GM18498 (cell line): ENCODE measurements around the gene OXCT2.

Experiments
- ATAC-seq: cut with Tn5 transposase; IDR thresholded peaks from one replicate; pipeline ENCODE4 v1.9.1; 2021; ENCODE audit warnings: mild to moderate bottlenecking, moderate library complexity; ENCODE audit not compliant: unreplicated experiment

OXCT2 gene

GRCh38 chr1:39737546-39738169 lies 33.5 kb downstream of the OXCT2 start:
- no peak for ATAC-seq

- no peak for ATAC-seq
Observed at GRCh38 chr1:39735731-39736130, 35.4 kb downstream of the OXCT2 start.

- no peak for ATAC-seq
Observed at GRCh38 chr1:39733161-39733560, 38.0 kb downstream of the OXCT2 start.

- no peak for ATAC-seq
Observed at GRCh38 chr1:39732730-39733129, 38.4 kb downstream of the OXCT2 start.

- ATAC-seq: no peak
Observed at GRCh38 chr1:39729842-39730241, 41.3 kb downstream of the OXCT2 start.

- ATAC-seq: no peak
Observed at GRCh38 chr1:39729030-39729429, 42.1 kb downstream of the OXCT2 start.

- ATAC-seq: no peak
Observed at GRCh38 chr1:39727932-39728317, 43.2 kb downstream of the OXCT2 start.

- no peak for ATAC-seq
Observed at GRCh38 chr1:39727221-39727931, 43.8 kb downstream of the OXCT2 start.

- no peak for ATAC-seq
Observed at GRCh38 chr1:39726600-39726999, 44.5 kb downstream of the OXCT2 start.

GRCh38 chr1:39722495-39722894 lies 48.7 kb downstream of the OXCT2 start:
- no peak for ATAC-seq

GRCh38 chr1:39721664-39722063 lies 49.5 kb downstream of the OXCT2 start:
- ATAC-seq: no peak

- no peak for ATAC-seq
Observed at GRCh38 chr1:39720094-39720999, 50.8 kb downstream of the OXCT2 start.
